Natural killer cell (primary cell): ENCODE data around the gene OR2AG1. TPM values are rescaled to one million over a fixed set of nuclear protein-coding genes. Genes with fewer than 3 reads are reported as not detected.

Experiments
- ATAC-seq, 3 donors: fragments of 150-1000 bp in 2 of 3; fragments of 200-7000 bp in 1 of 3; cut with Tn5 transposase; 1 replicate in 1 of 3; 2 replicates in 2 of 3; pipeline ENCODE4 v1.10.0; 2021; ENCODE audit warnings: mild to moderate bottlenecking in 2 of 3, moderate library complexity in 2 of 3
- DNase-seq, 2 donors: peaks; one replicate each; pipeline versions ENCODE4 v3.0.0 to v3.0.0-alpha.2; 2013 to 2021; ENCODE audit warnings: mixed read lengths in 1 of 2
- H3K27ac ChIP-seq: one replicate; pipeline ENCODE4 v1.5.1; 2013; ENCODE audit warnings: mild to moderate bottlenecking, low read length
- H3K27me3 ChIP-seq: one replicate; pipeline ENCODE4 v1.6.1; 2013; ENCODE audit warnings: low read length; ENCODE audit not compliant: control insufficient read depth, insufficient read depth
- H3K36me3 ChIP-seq: one replicate; pipeline ENCODE4 v1.6.1; 2013; ENCODE audit warnings: low read length; ENCODE audit not compliant: control insufficient read depth, insufficient read depth
- H3K4me1 ChIP-seq: one replicate; pipeline ENCODE4 v1.6.1; 2013; ENCODE audit warnings: low read length; ENCODE audit not compliant: control insufficient read depth, insufficient read depth
- H3K4me3 ChIP-seq: one replicate; pipeline ENCODE4 v1.5.1; 2013; ENCODE audit warnings: low read length
- H3K9me3 ChIP-seq: one replicate; pipeline ENCODE4 v1.6.1; 2013; ENCODE audit warnings: low read length; ENCODE audit not compliant: control insufficient read depth, insufficient read depth
- H3K27ac Mint-ChIP-seq, 2 donors: one replicate each; pipeline ENCODE4 v1.8.0; 2022; ENCODE audit warnings: mild to moderate bottlenecking in 2 of 2, mixed read lengths in 2 of 2, moderate library complexity in 1 of 2
- H3K27me3 Mint-ChIP-seq, 2 donors: one replicate each; pipeline ENCODE4 v1.8.0; 2022; ENCODE audit warnings: low read depth in 2 of 2, mixed read lengths in 2 of 2
- H3K36me3 Mint-ChIP-seq: one replicate; pipeline ENCODE4 v1.8.0; 2022; ENCODE audit warnings: mixed read lengths
- H3K4me1 Mint-ChIP-seq, 2 donors: one replicate each; pipeline ENCODE4 v1.8.0; 2022; ENCODE audit warnings: mixed read lengths in 2 of 2
- H3K4me3 Mint-ChIP-seq: one replicate; pipeline ENCODE4 v1.8.0; 2022; ENCODE audit warnings: mild to moderate bottlenecking, moderate library complexity, mixed read lengths
- H3K9me3 Mint-ChIP-seq, 2 donors: one replicate each; pipeline ENCODE4 v1.8.0; 2022; ENCODE audit warnings: mixed read lengths in 2 of 2
- WGBS: methylation state at CpG from one replicate; pipeline ENCODE4 v1.1.7; 2013; ENCODE audit warnings: missing lambda C conversion rate; ENCODE audit not compliant: insufficient coverage; 5-methylcytosine and 5-hydroxymethylcytosine counted together
- intact Hi-C: fragments of 100-400 bp; cut with micrococcal nuclease; formaldehyde crosslinking; loops from one replicate; pipeline ENCODE4 v1.14.2; 2022
- total RNA-seq, 4 donors: library from RNA; stranded (reverse); fragments of 120-200 nt in 1 of 4; gene quantifications; one replicate each; pipeline versions ENCODE4 v1.2.3 to v1.2.4, GENCODE V29; 2013 to 2022
- TF ChIP-seq, protein P1 (sequence below): fragments of 200-600 bp; IDR thresholded peaks from one replicate; pipeline ENCODE4 v1.8.0; 2022; ENCODE audit warnings: antibody characterized with exemption

OR2AG1 gene
- total RNA-seq, 3 donors from 2014 or later (not counting 1 experiment from before 2014, with no cell fraction given), result not detected

- Histone ChIP-seq H3K27ac (no peak overlapping the region), H3K4me3 (no peak overlapping the region), H3K36me3 (no peaks in the 10 kb centered on the region), H3K27me3 (no peaks in the 10 kb centered on the region), H3K4me1 (no peaks in the 10 kb centered on the region), H3K9me3 (no peaks in the 10 kb centered on the region)
- intact Hi-C loops, result loop anchor here (5.0 kb wide), 1 partner anchor 43 kb away; no protein-coding TSS in a partner anchor
- H3K27ac Mint-ChIP-seq, result no peak overlapping the region
- no peaks in the 10 kb centered on the region for H3K36me3 Mint-ChIP-seq
- H3K9me3 Mint-ChIP-seq, result no peaks in the 10 kb centered on the region
- no peaks in the 10 kb centered on the region for H3K27me3 Mint-ChIP-seq
- H3K4me1 Mint-ChIP-seq, result no peaks in the 10 kb centered on the region
- TF ChIP-seq, protein P1, sequence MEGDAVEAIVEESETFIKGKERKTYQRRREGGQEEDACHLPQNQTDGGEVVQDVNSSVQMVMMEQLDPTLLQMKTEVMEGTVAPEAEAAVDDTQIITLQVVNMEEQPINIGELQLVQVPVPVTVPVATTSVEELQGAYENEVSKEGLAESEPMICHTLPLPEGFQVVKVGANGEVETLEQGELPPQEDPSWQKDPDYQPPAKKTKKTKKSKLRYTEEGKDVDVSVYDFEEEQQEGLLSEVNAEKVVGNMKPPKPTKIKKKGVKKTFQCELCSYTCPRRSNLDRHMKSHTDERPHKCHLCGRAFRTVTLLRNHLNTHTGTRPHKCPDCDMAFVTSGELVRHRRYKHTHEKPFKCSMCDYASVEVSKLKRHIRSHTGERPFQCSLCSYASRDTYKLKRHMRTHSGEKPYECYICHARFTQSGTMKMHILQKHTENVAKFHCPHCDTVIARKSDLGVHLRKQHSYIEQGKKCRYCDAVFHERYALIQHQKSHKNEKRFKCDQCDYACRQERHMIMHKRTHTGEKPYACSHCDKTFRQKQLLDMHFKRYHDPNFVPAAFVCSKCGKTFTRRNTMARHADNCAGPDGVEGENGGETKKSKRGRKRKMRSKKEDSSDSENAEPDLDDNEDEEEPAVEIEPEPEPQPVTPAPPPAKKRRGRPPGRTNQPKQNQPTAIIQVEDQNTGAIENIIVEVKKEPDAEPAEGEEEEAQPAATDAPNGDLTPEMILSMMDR, result peak; percentile 98
- no peak overlapping the region for H3K4me3 Mint-ChIP-seq
- peak; percentile 21 to 78 for DNase-seq
- 7% methylated on average over 4 of the region's 5 CpGs for WGBS
- ATAC-seq, result peak in 2 of 3 donors; percentile 66 to 80
Observed at GRCh38 chr11:6755303-6755952, 27.4 kb upstream of the OR2AG1 start.

DNA sequence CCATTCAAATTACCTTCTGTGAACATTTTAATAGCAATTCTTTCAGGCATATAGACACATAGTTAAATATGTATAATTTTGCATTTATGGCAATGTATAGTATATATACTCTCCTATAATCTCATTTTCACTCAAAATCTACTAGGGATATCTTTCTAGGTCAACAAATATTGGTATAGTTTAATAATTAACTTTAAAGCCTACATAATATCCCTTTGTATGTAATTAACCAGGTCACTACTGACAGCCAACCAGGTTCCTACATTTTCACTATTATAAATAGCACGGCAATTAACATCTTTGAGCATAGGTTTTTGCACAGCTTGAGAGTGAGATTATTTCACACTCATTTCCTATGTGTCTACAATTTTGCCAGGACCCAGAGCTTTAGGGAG is 26.9 kb upstream of the OR2AG1 start:
- H3K27me3 Mint-ChIP-seq, result no peaks in the 10 kb centered on the region
- H3K27ac Mint-ChIP-seq, result no peak overlapping the region
- no peak overlapping the region for H3K4me3 Mint-ChIP-seq
- intact Hi-C loops, result loop anchor here (2.0 to 5.0 kb wide), 2 partner anchors 44 to 377 kb away; no protein-coding TSS in a partner anchor
- 100% methylated on average over 1 of the region's 1 CpG for WGBS
- ATAC-seq (no peak), DNase-seq (no peak)
- Histone ChIP-seq H3K4me1 (no peaks in the 10 kb centered on the region), H3K27ac (no peak overlapping the region), H3K27me3 (no peaks in the 10 kb centered on the region), H3K9me3 (no peaks in the 10 kb centered on the region), H3K4me3 (no peak overlapping the region), H3K36me3 (no peaks in the 10 kb centered on the region)
- H3K4me1 Mint-ChIP-seq, result no peaks in the 10 kb centered on the region
- no peaks in the 10 kb centered on the region for H3K36me3 Mint-ChIP-seq
- H3K9me3 Mint-ChIP-seq, result no peaks in the 10 kb centered on the region
- TF ChIP-seq, protein P1, result no peak

DNA sequence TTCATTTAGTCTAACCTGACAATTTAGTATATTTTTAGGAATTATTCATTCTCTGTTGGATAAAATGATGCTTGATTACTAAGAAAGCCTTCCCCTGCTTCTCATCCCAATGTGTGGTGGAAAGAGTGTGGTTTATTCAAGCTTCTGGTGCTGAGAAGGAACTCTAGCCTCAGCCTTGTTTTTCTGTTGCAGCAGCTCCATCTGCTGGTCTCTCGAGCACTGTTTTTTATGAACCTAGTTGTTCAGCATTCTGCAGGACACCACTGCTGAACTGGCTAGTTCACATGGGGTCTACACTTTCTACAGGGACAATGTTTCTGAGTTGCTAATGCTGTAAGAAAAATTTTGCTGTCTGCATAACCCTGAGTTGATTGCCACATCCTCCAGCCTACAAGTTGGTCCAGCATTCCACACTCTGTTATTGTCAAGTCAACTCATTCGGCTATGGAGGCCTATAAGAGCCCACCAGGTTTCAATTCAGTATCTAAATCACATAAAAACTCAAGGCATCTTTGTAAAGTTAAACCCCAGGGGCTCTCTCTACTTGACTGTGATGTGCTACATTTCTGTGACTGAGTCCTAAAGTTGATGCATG is 25.4 kb upstream of the OR2AG1 start:
- Mint-ChIP-seq H3K4me3 (no peak overlapping the region), H3K36me3 (no peaks in the 10 kb centered on the region), H3K27me3 (peaks cover 2 to 4% of the 10 kb centered on the region in 2 donors), H3K9me3 (no peaks in the 10 kb centered on the region), H3K27ac (no peak overlapping the region), H3K4me1 (no peaks in the 10 kb centered on the region)
- WGBS, result 50% methylated on average over 2 of the region's 2 CpGs
- DNase-seq (peak; percentile 28 to 84), ATAC-seq (peak; percentile 73 to 84 (median 84))
- H3K36me3 ChIP-seq, result no peaks in the 10 kb centered on the region
- H3K4me3 ChIP-seq, result no peak overlapping the region
- no peaks in the 10 kb centered on the region for H3K4me1 ChIP-seq
- intact Hi-C loops, result loop anchor here (1.0 to 5.0 kb wide), 5 partner anchors 12 to 379 kb away; no protein-coding TSS in a partner anchor
- H3K27me3 ChIP-seq, result no peaks in the 10 kb centered on the region
- TF ChIP-seq, protein P1, result peak; percentile 78
- H3K27ac ChIP-seq, result no peak overlapping the region
- no peaks in the 10 kb centered on the region for H3K9me3 ChIP-seq
